Colonic mucosa (tissue), 4 donors: ENCODE results near the gene EIF5A2. TPM values are rescaled to one million over a fixed set of nuclear protein-coding genes. Genes with fewer than 3 reads are reported as not detected.

Source experiments
- DNase-seq: peaks from one replicate; pipeline ENCODE4 v3.0.0-alpha.2; 2020
- H3K27ac ChIP-seq: fragments of 200-600 bp; one replicate; pipeline ENCODE4 v1.8.0; 2021
- H3K27me3 ChIP-seq: fragments of 200-600 bp; one replicate; pipeline ENCODE4 v1.8.0; 2021
- H3K36me3 ChIP-seq: fragments of 200-600 bp; one replicate; pipeline ENCODE4 v1.8.0; 2021
- H3K4me1 ChIP-seq: fragments of 200-600 bp; one replicate; pipeline ENCODE4 v1.8.0; 2021; ENCODE audit warnings: mild to moderate bottlenecking
- H3K4me3 ChIP-seq: fragments of 200-600 bp; one replicate; pipeline ENCODE4 v1.8.0; 2021
- H3K9ac ChIP-seq, 2 donors: one replicate each; pipeline ENCODE4 v1.7.0; 2013; ENCODE audit warnings: control low read depth in 2 of 2, low read depth in 2 of 2, low read length in 2 of 2
- H3K9me3 ChIP-seq: fragments of 200-600 bp; one replicate; pipeline ENCODE4 v1.8.0; 2021
- CTCF ChIP-seq: fragments of 200-600 bp; IDR thresholded peaks from one replicate; pipeline ENCODE4 v1.8.0; 2022; ENCODE audit warnings: antibody characterized with exemption, mild to moderate bottlenecking
- intact Hi-C: fragments of 100-400 bp; cut with DNase I; formaldehyde crosslinking; loops from one replicate; pipeline ENCODE4 v1.14.1; 2022
- total RNA-seq, 2 donors: library from RNA; stranded (reverse); fragmentation: NEBNext Ultra II Directional in 1 of 2; extraction: Animal tissue kit (Norgen Biotek cat#: 25700) in 1 of 2; gene quantifications; one replicate each; pipeline ENCODE4 v1.2.1, GENCODE V29; 2021
- donor health status: healthy.
- donor health status: DM: no; HTN: no; CAD: no.
- donor health status: DM: no; HTN: no; CAD: no.

EIF5A2 gene
- total RNA-seq, 2 donors from 2014 or later = 6.1 to 9.6 TPM

DNA sequence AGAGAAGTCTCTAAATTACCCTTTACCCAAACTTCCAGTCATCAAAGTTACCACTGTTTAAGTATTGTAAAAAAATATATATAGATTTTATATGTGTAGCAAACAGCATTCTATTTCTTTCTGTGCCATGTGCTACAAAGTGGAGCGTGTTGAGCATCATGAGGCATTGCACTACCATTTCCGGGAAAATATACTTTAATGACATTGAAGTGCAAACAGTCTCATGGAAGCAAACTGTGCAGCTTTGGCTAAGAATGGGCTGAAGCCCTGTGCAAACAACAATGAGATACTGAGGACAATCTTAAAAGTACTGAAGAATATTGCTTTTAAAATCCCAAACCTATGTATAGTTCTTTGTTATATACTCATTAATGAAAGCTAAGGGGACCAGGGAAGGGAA, 31.9 kb downstream of the EIF5A2 start:
- no peaks in the 10 kb centered on the region for H3K4me1 ChIP-seq
- no peak for DNase-seq
- no peaks in the 10 kb centered on the region for H3K27me3 ChIP-seq
- TF ChIP-seq CTCF = no peak
- H3K9ac ChIP-seq = no peak overlapping the region
- no peaks in the 10 kb centered on the region for H3K9me3 ChIP-seq
- no peak overlapping the region for H3K4me3 ChIP-seq
- H3K36me3 ChIP-seq = no peaks in the 10 kb centered on the region
- H3K27ac ChIP-seq = no peak overlapping the region
- intact Hi-C loops = no loop called here

DNA sequence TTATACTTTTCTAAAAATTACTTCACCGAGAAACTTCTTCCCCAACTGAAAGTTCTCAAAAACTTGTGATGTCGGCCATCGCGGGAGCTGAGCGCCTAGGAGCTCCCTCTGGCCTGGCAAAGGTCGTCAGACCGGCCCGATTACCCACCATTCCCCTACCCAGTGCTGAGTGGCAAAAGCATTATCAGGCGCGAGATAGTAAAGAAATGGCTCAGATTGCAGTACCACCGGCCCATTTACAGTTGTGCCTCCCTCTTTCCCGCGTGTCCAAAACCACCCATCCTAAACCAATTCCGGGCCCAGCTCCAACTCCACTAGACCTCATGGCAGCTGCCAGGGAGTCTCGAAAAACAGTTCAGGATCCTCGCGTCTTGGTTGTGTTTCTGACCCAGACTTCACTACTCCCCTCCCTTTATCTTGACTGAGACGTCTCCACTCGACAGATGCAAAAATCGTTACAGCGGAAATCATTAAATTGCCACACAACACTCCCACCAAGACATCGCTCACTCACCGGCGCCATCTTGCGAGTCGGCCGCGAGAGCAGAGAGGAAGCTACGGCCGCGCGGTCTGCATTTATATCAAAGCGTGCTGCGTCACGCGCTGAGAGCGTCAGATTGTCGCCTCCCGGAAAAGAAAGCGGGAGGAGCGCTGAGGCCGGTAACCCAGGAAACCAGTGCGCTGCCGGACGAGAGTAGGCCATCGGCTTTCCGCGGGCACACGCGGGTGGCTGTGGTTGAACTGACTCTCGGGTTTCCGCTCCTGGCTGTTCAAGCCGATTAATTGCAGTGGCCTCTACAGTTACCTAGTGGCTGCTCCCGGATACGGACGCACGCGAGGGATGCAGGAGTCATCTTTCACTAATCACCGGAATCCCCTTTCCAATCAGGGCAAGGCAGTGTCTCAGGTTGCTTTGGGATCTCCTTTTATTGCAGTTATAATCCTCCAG, 38.5 kb downstream of the EIF5A2 start, which contains the start of gene RPL22L1:
Gene RPL22L1, minus strand, starts transcription at position 551 of the 949 bp plus-strand sequence. Its CDS starts 28 bp downstream, at position 523.
- Histone ChIP-seq H3K27me3 (no peaks in the 10 kb centered on the region), H3K36me3 (no peaks in the 10 kb centered on the region), H3K9ac (peak within 1 kb of the TSS; percentile 83 to 85), H3K27ac (peak within 1 kb of the TSS; percentile 79), H3K9me3 (no peaks in the 10 kb centered on the region), H3K4me3 (peak within 1 kb of the TSS; percentile 53), H3K4me1 (peaks cover 16% of the 10 kb centered on the region)
- TF ChIP-seq CTCF = no peak
- intact Hi-C loops = no loop called here
- peak; percentile 95 for DNase-seq

DNA sequence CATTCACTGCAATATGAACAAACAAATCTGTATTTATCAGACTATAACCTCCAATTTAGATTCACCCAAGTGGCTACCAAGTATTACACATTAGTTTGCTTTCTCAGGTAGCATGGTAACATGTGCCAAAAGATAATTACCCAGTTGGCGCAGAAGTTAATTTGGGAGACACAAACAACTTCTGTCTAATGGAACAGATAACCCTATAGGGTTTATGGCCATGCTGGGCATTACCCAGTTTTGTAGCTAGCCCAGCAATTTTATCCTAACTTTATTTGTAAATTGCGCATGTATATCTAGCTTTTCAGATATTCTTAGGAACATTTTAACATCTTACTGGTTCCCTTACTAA, 39.2 kb downstream of the EIF5A2 start:
- Histone ChIP-seq H3K27ac (peak overlapping the region; percentile 79), H3K4me3 (peak overlapping the region; percentile 53), H3K27me3 (no peaks in the 10 kb centered on the region), H3K9me3 (no peaks in the 10 kb centered on the region), H3K9ac (peak overlapping the region in 1 of 2 donors; percentile 83), H3K4me1 (peaks cover 16% of the 10 kb centered on the region), H3K36me3 (no peaks in the 10 kb centered on the region)
- intact Hi-C loops = no loop called here
- TF ChIP-seq CTCF = no peak
- DNase-seq = peak; percentile 20

DNA sequence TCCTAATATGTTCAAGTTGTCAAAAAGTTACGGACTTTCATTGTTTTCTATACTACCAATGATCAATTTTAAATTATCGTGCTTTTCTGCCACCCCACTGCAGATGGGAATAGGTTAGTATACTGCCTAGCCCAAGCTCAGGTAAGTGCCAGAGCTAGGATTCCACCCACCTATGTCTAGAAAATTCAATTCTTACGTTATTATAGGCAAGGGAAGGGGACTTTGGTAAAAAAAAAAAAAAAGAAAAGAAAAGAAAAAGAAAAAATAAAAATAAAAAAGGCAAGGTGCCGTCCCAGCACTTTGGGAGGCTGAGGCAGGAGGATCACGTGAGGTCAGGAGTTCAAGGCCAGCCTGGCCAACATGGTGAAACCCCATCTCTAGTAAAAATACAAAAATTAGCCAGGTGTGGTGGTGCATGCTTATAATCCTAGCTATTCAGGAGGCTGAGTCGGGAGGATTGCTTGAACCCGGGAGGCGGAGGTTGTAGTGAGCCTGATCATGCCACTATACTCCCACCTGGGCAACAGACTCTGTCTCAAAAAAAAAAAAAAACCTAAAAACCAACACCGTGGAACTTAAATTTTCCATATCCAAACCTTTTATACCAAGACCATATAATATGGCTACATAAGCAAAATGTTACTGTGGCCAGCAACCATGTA, 39.7 kb downstream of the EIF5A2 start:
- Histone ChIP-seq H3K27me3 (no peaks in the 10 kb centered on the region), H3K36me3 (no peaks in the 10 kb centered on the region), H3K9ac (peak overlapping the region in 1 of 2 donors; percentile 83), H3K4me3 (peak overlapping the region; percentile 53), H3K27ac (no peak overlapping the region), H3K9me3 (no peaks in the 10 kb centered on the region), H3K4me1 (peaks cover 16% of the 10 kb centered on the region)
- intact Hi-C loops = no loop called here
- TF ChIP-seq CTCF = no peak
- DNase-seq = no peak

DNA sequence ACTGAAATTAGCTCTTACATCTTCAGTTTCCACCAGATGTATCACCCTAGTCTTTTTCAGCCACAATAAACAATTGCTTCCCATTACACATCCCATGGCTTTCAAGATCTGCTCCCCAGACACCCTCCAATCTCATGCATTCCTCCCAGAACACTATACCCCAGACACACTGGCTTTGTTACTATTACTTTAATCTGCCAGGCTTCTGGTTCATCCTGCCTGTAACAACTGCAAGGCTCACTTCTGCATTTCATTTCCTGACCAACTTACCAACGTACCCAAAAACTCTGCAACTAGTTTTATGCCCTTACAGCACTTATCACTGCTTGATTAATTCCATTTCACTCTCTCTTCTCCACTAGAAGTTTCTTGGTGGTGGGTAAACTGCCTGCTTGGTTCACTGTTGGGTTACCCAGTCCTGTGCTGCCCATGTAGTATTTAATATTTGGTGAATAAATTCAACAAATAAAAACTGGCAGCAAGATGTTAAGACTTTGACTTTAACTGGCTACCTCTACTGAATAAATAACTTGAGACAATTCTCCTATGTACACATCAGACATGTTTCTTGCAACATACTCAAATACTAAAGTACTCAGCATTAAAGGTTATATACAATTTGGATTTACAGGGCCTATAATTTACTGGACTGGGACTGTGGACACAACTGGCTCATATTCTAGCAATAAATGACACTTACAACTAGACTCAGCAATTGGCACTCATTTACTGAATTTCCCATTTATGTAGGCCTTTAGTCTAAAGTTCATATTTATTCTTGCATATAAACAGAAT, 41.1 kb downstream of the EIF5A2 start:
- intact Hi-C loops = no loop called here
- no peak for TF ChIP-seq CTCF
- Histone ChIP-seq H3K27me3 (no peaks in the 10 kb centered on the region), H3K4me3 (no peak overlapping the region), H3K27ac (peak overlapping the region; percentile 14), H3K4me1 (peaks cover 16% of the 10 kb centered on the region), H3K9ac (no peak overlapping the region), H3K9me3 (no peaks in the 10 kb centered on the region), H3K36me3 (no peaks in the 10 kb centered on the region)
- no peak for DNase-seq
